Hepatocyte (in vitro differentiated cells): Measurements from ENCODE around the gene SCART1.

ENCODE experiments used
- EZH2 ChIP-seq: fragments of 200-600 bp; sonication (generic); IDR thresholded peaks from 2 replicates; pipeline ENCODE4 v1.6.1; 2016; ENCODE audit warnings: antibody characterized with exemption, mild to moderate bottlenecking, borderline replicate concordance
- TF ChIP-seq, protein P1 (sequence below): fragments of 200-600 bp; sonication (generic); IDR thresholded peaks from 2 replicates; pipeline ENCODE4 v1.5.1; 2016; ENCODE audit warnings: antibody characterized with exemption, mild to moderate bottlenecking; ENCODE audit not compliant: poor library complexity

DNA sequence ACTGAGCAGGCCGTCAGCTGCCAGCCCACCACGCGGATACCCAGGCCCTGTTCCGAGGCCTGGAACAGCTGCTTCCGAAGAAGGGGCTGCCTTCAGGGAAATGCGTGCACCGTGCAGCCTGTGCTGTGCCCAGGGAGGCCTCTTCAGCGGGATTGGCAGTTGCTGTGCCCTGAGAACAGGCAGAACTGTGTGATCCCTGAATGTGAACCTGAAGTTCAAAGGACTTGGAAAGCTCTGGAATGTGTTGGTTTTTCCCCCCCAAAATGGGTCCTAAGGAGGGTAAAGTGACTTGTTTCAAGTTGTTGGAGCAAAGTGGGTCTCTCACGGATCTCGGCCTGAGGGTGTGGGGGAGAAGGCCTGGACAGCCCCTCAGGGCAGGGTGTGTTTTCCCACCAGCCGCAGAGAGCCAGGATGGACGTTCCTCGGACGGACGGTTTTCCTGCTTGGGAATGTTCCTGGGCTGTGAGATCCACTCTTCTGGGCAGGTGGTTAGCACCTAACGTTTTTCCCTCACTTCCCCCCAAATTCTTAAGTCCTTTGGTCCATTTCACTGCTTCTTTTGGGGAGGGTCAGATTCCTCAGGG is 31.4 kb upstream of the SCART1 start:
- TF ChIP-seq, protein P1, sequence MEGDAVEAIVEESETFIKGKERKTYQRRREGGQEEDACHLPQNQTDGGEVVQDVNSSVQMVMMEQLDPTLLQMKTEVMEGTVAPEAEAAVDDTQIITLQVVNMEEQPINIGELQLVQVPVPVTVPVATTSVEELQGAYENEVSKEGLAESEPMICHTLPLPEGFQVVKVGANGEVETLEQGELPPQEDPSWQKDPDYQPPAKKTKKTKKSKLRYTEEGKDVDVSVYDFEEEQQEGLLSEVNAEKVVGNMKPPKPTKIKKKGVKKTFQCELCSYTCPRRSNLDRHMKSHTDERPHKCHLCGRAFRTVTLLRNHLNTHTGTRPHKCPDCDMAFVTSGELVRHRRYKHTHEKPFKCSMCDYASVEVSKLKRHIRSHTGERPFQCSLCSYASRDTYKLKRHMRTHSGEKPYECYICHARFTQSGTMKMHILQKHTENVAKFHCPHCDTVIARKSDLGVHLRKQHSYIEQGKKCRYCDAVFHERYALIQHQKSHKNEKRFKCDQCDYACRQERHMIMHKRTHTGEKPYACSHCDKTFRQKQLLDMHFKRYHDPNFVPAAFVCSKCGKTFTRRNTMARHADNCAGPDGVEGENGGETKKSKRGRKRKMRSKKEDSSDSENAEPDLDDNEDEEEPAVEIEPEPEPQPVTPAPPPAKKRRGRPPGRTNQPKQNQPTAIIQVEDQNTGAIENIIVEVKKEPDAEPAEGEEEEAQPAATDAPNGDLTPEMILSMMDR, result no peak
- TF ChIP-seq EZH2, result no peak
